ENCODE results near the gene KRR1.

GRCh38 chr12:75455839-75456238 lies 55.6 kb downstream of the KRR1 start:
- TF ChIP-seq CTCF (IDR thresholded peaks at IDR 0.05) (no peak), POLR2A (IDR thresholded peaks at IDR 0.05; ENCODE audit: low read length) (no peak), SREBF2 (IDR thresholded peaks at IDR 0.05) (no peak), CHD2 (IDR thresholded peaks at IDR 0.05; ENCODE audit: low read length, partially characterized antibody) (no peak), RAD21 (conservative IDR thresholded peaks at IDR 0.05 in 1 of 2, IDR thresholded peaks at IDR 0.05 in 1 of 2) (no peak), KDM1A (IDR thresholded peaks at IDR 0.05; ENCODE audit: low read depth) (no peak), HDAC2 (IDR thresholded peaks at IDR 0.05) (no peak), EP300 (IDR thresholded peaks at IDR 0.05) (no peak), PHF8 (IDR thresholded peaks at IDR 0.05; ENCODE audit: borderline replicate concordance, low read depth) (no peak), RARB (CRISPR knock-in tag; IDR thresholded peaks at IDR 0.05) (no peak)
- TF ChIP-seq, protein P1, sequence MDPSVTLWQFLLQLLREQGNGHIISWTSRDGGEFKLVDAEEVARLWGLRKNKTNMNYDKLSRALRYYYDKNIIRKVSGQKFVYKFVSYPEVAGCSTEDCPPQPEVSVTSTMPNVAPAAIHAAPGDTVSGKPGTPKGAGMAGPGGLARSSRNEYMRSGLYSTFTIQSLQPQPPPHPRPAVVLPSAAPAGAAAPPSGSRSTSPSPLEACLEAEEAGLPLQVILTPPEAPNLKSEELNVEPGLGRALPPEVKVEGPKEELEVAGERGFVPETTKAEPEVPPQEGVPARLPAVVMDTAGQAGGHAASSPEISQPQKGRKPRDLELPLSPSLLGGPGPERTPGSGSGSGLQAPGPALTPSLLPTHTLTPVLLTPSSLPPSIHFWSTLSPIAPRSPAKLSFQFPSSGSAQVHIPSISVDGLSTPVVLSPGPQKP (IDR thresholded peaks at IDR 0.05; ENCODE audit: low read depth, low read length), result no peak
- TF ChIP-seq, protein P2, sequence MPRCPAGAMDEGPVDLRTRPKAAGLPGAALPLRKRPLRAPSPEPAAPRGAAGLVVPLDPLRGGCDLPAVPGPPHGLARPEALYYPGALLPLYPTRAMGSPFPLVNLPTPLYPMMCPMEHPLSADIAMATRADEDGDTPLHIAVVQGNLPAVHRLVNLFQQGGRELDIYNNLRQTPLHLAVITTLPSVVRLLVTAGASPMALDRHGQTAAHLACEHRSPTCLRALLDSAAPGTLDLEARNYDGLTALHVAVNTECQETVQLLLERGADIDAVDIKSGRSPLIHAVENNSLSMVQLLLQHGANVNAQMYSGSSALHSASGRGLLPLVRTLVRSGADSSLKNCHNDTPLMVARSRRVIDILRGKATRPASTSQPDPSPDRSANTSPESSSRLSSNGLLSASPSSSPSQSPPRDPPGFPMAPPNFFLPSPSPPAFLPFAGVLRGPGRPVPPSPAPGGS (IDR thresholded peaks at IDR 0.05), result no peak

All from A549 (cell line).